Cardiac muscle cell (in vitro differentiated cells and primary cell): Measurements from ENCODE around the gene LMAN2L. TPM values are rescaled to one million over a fixed set of nuclear protein-coding genes. Genes with fewer than 3 reads are reported as not detected.

ENCODE experiments used
- DNase-seq, 2 donors: peaks; one replicate each; pipeline versions ENCODE4 v3.0.0 to v3.0.0-alpha.2; 2010 to 2017; ENCODE audit warnings: low read depth in 1 of 2, low spot score in 1 of 2
- H3K27ac ChIP-seq: fragments of 200-600 bp; sonication (generic); 2 replicates; pipeline ENCODE4 v1.5.1; 2016
- H3K27me3 ChIP-seq: fragments of 200-600 bp; sonication (generic); 2 replicates; pipeline ENCODE4 v1.6.0; 2016; ENCODE audit warnings: control low read depth
- H3K36me3 ChIP-seq: fragments of 200-600 bp; sonication (generic); 2 replicates; pipeline ENCODE4 v1.5.1; 2016; ENCODE audit warnings: control low read depth
- H3K4me1 ChIP-seq: fragments of 200-600 bp; sonication (generic); 2 replicates; pipeline ENCODE4 v1.8.1; 2017; ENCODE audit warnings: low read depth, mild to moderate bottlenecking, mixed run types
- H3K4me3 ChIP-seq: fragments of 200-600 bp; sonication (generic); 2 replicates; pipeline ENCODE4 v1.5.1; 2016; ENCODE audit warnings: mild to moderate bottlenecking
- H3K9me3 ChIP-seq: fragments of 200-600 bp; sonication (generic); 2 replicates; pipeline ENCODE4 v1.5.1; 2017; ENCODE audit warnings: low read depth, mild to moderate bottlenecking, control low read depth
- CTCF ChIP-seq: IDR thresholded peaks from 2 replicates; pipeline ENCODE4 v1.5.1; 2012; ENCODE audit warnings: low read depth, mild to moderate bottlenecking, low read length
- polyA plus RNA-seq: library from polyadenylated mRNA; unstranded; fragments of >200 nt; fragmentation: Nextera tagmentation; extraction: Ambion mirVana; gene quantifications from 2 replicates; pipeline ENCODE4 v1.2.1, GENCODE V29; 2016
- total RNA-seq: library from RNA; depleted of rRNA; stranded (reverse); fragments of >200 nt; gene quantifications from 2 replicates; pipeline ENCODE4 v1.2.3, GENCODE V29; 2016

The LMAN2L gene
- total and polyA plus RNA-seq, 2 experiments from 2014 or later = 28.8 to 64.3 TPM

GRCh38 chr2:96747061-96747617 is 7.3 kb upstream of the LMAN2L start:
- Histone ChIP-seq H3K36me3 (no peaks in the 10 kb centered on the region), H3K27me3 (no peaks in the 10 kb centered on the region), H3K4me1 (no peaks in the 10 kb centered on the region), H3K9me3 (no peaks in the 10 kb centered on the region), H3K27ac (no peak overlapping the region), H3K4me3 (no peak overlapping the region)
- DNase-seq = no peak
- no peak for TF ChIP-seq CTCF

DNA sequence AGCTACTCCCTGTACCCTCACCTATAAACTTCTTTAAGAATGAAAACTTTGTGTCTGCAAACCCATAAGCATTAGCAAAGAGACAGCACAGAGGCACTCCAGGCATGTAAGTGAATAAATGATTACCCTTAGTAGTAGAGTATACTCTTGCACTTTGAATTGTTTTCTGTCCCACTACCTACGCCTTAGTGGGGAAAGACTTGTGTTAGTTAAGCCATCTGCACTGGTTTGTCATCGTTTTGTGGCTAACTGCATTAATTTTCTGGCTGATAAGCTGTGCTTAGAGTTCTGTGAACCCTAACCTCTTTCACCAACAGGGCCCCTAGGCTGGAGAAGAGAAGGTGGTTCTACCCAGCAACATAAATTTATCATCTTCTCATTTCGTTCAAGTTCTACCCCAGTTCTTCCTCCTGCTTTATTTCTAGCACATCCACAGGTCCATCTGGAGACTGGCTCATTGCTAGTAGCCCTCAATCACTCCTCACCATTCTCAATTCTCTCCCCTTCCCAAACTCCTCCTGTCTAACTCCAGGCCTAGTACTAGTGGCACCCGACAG is 710 bp downstream of the LMAN2L start:
- H3K4me1 ChIP-seq = peaks cover 3% of the 10 kb centered on the region
- H3K27ac ChIP-seq = peak overlapping the region; percentile 76
- DNase-seq = peak in 1 of 2 donors; percentile 8
- no peaks in the 10 kb centered on the region for H3K9me3 ChIP-seq
- peaks cover 20% of the 10 kb centered on the region for H3K36me3 ChIP-seq
- no peaks in the 10 kb centered on the region for H3K27me3 ChIP-seq
- H3K4me3 ChIP-seq = peak overlapping the region; percentile 61
- no peak for TF ChIP-seq CTCF

DNA sequence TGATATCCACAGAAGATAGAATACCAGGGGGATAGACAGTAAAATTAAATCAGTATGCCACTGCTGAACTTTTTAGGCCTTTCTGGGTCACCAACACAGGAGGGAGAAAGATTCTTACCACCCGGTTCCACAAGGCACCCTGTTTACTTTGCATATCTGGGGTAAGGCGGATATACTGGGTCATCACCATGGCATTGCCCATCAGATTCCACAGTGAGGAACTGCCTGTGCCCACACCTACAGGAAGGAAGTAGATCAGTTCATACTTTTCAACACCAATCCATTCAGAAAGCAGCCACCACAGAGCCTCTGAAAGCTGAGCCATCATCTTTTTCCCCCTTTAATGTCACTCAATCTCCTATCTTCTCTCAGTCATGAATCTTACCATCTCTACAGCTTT is 2.0 kb downstream of the LMAN2L start:
- Histone ChIP-seq H3K36me3 (peaks cover 33% of the 10 kb centered on the region), H3K27ac (no peak overlapping the region), H3K27me3 (no peaks in the 10 kb centered on the region), H3K4me1 (peaks cover 3% of the 10 kb centered on the region), H3K9me3 (no peaks in the 10 kb centered on the region), H3K4me3 (no peak overlapping the region)
- no peak for TF ChIP-seq CTCF
- DNase-seq = no peak

GRCh38 chr2:96737251-96737650 is 2.6 kb downstream of the LMAN2L start:
- no peaks in the 10 kb centered on the region for H3K27me3 ChIP-seq
- H3K9me3 ChIP-seq = no peaks in the 10 kb centered on the region
- H3K4me3 ChIP-seq = no peak overlapping the region
- H3K36me3 ChIP-seq = peaks cover 35% of the 10 kb centered on the region
- no peak overlapping the region for H3K27ac ChIP-seq
- H3K4me1 ChIP-seq = peaks cover 3% of the 10 kb centered on the region
- no peak for TF ChIP-seq CTCF
- DNase-seq = no peak

- peaks cover 54% of the 10 kb centered on the region for H3K36me3 ChIP-seq
- H3K27me3 ChIP-seq = no peaks in the 10 kb centered on the region
- H3K27ac ChIP-seq = no peak overlapping the region
- no peak overlapping the region for H3K4me3 ChIP-seq
- peak in 1 of 2 donors; percentile 40 for DNase-seq
- TF ChIP-seq CTCF = no peak
- no peaks in the 10 kb centered on the region for H3K9me3 ChIP-seq
- no peaks in the 10 kb centered on the region for H3K4me1 ChIP-seq
Measured at GRCh38 chr2:96734880-96735583, 4.8 kb downstream of the LMAN2L start.
